ENCODE data around the gene GALNT14. TPM values are rescaled to one million over a fixed set of nuclear protein-coding genes. Genes with fewer than 3 reads are reported as not detected.

GALNT14 gene
- total and polyA plus RNA-seq, 10 donors = 2.7 to 18.5 (median 4.5) TPM

DNA sequence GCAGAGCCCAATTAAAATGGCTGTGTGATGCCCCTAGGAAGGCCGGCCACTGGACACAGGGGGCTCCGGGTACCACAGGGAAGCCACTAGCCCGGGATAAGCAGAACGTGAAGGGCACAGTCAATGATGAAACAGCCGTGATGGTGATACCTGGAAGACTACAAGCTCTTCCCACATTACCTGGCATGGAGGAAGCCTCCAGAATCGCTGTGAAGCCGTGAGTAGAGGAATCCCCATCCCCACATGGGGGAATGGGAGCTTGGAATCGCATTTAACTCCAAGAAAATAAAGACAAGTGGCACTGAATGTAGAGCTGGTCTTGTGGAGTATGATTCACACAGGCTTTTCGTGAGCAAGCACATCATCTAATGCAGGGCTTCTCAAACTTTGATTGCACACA is 16.1 kb downstream of the GALNT14 start:
- no peak for DNase-seq
- Histone ChIP-seq H3K36me3 (no peaks in the 10 kb centered on the region), H3K9me3 (no peaks in the 10 kb centered on the region), H3K4me3 (no peak overlapping the region), H3K27ac (no peak overlapping the region), H3K4me1 (no peaks in the 10 kb centered on the region), H3K27me3 (replicated peaks in 1 of 7) (no peaks in the 10 kb centered on the region)
- intact Hi-C loops (cut with DNase I; ENCODE audit: low total_unique reads) = no loop called here
- TF ChIP-seq, protein P1, sequence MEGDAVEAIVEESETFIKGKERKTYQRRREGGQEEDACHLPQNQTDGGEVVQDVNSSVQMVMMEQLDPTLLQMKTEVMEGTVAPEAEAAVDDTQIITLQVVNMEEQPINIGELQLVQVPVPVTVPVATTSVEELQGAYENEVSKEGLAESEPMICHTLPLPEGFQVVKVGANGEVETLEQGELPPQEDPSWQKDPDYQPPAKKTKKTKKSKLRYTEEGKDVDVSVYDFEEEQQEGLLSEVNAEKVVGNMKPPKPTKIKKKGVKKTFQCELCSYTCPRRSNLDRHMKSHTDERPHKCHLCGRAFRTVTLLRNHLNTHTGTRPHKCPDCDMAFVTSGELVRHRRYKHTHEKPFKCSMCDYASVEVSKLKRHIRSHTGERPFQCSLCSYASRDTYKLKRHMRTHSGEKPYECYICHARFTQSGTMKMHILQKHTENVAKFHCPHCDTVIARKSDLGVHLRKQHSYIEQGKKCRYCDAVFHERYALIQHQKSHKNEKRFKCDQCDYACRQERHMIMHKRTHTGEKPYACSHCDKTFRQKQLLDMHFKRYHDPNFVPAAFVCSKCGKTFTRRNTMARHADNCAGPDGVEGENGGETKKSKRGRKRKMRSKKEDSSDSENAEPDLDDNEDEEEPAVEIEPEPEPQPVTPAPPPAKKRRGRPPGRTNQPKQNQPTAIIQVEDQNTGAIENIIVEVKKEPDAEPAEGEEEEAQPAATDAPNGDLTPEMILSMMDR (IDR thresholded peaks at IDR 0.05 in 8 of 11, conservative IDR thresholded peaks at IDR 0.05 in 3 of 11) = no peak
- TF ChIP-seq POLR2A (IDR thresholded peaks at IDR 0.05) (no peak), POLR2AphosphoS5 (IDR thresholded peaks at IDR 0.05) (no peak)
- WGBS, 5 donors = 88 to 94% (median 92%) methylated on average over 9 of the region's 9 CpGs

GRCh38 chr2:31113765-31114164 is 24.5 kb downstream of the GALNT14 start:
- H3K27ac ChIP-seq = no peak overlapping the region
- intact Hi-C loops (cut with DNase I; ENCODE audit: low total_unique reads) = no loop called here
- H3K4me1 ChIP-seq = no peaks in the 10 kb centered on the region
- TF ChIP-seq, protein P1 (IDR thresholded peaks at IDR 0.05 in 8 of 11, conservative IDR thresholded peaks at IDR 0.05 in 3 of 11) = no peak
- TF ChIP-seq POLR2A (IDR thresholded peaks at IDR 0.05) = no peak
- TF ChIP-seq POLR2AphosphoS5 (IDR thresholded peaks at IDR 0.05) = no peak
- no peaks in the 10 kb centered on the region for H3K9me3 ChIP-seq
- no peak overlapping the region for H3K4me3 ChIP-seq
- no peaks in the 10 kb centered on the region for H3K36me3 ChIP-seq
- no peak for DNase-seq
- H3K27me3 ChIP-seq (replicated peaks in 1 of 7) = peaks cover 0 to 4% (median 0%) of the 10 kb centered on the region in 7 donors

GRCh38 chr2:31112544-31112943 is 25.7 kb downstream of the GALNT14 start:
- H3K27me3 ChIP-seq (replicated peaks in 1 of 7) = peaks cover 0 to 4% (median 0%) of the 10 kb centered on the region in 7 donors
- no peaks in the 10 kb centered on the region for H3K9me3 ChIP-seq
- 91 to 99% (median 96%) methylated on average over 3 of the region's 3 CpGs for WGBS, 5 donors
- TF ChIP-seq POLR2A (IDR thresholded peaks at IDR 0.05) (no peak), POLR2AphosphoS5 (IDR thresholded peaks at IDR 0.05) (no peak)
- TF ChIP-seq, protein P1 (IDR thresholded peaks at IDR 0.05 in 8 of 11, conservative IDR thresholded peaks at IDR 0.05 in 3 of 11) = no peak
- H3K4me3 ChIP-seq = no peak overlapping the region
- H3K4me1 ChIP-seq = no peaks in the 10 kb centered on the region
- H3K27ac ChIP-seq = no peak overlapping the region
- no peak for DNase-seq
- intact Hi-C loops (cut with DNase I; ENCODE audit: low total_unique reads) = no loop called here
- no peaks in the 10 kb centered on the region for H3K36me3 ChIP-seq

DNA sequence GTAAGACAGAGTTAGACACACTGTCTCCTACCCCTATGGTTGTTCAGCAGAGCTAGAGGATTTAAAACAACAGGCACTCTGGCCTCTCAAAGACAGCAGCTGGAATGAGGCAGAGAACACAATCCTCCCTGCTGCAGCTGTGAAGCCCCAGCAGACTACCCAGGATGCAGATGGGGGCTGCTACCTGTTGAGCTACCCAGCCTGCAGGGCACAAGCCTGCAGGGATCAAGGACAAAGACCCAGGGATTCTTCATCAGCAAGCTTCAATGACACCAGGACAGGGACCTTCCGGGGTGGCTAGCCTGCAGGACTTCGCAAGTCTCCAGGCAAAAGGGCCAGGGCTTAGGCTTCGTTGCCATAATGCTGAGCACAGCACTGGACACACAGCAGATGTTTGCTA is 27.2 kb downstream of the GALNT14 start:
- TF ChIP-seq, protein P1 (IDR thresholded peaks at IDR 0.05 in 8 of 11, conservative IDR thresholded peaks at IDR 0.05 in 3 of 11) = no peak
- TF ChIP-seq POLR2A (IDR thresholded peaks at IDR 0.05) = no peak
- TF ChIP-seq POLR2AphosphoS5 (IDR thresholded peaks at IDR 0.05) = no peak
- intact Hi-C loops (cut with DNase I; ENCODE audit: low total_unique reads) = no loop called here
- peaks cover 0 to 4% (median 0%) of the 10 kb centered on the region in 7 donors for H3K27me3 ChIP-seq (replicated peaks in 1 of 7)
- DNase-seq = no peak
- 78 to 92% (median 84%) methylated on average over 3 of the region's 3 CpGs for WGBS, 5 donors
- no peak overlapping the region for H3K4me3 ChIP-seq
- H3K36me3 ChIP-seq = no peaks in the 10 kb centered on the region
- H3K9me3 ChIP-seq = no peaks in the 10 kb centered on the region
- H3K27ac ChIP-seq = no peak overlapping the region
- H3K4me1 ChIP-seq = no peaks in the 10 kb centered on the region
